WTC11 (cell line): ENCODE data around the gene ZBTB39. TPM values are rescaled to one million over a fixed set of nuclear protein-coding genes. Genes with fewer than 3 reads are reported as not detected.

Experiments
- ATAC-seq: fragments of 200-7000 bp; cut with Tn5 transposase; 2 replicates; pipeline ENCODE4 v1.10.0; 2021; ENCODE audit warnings: mild to moderate bottlenecking, moderate library complexity
- CTCF ChIA-PET: fragments of 300-600 bp; sonication (Branson Sonifier 250); formaldehyde crosslinking; loops from one replicate; lab custom pipeline; 2021; ENCODE audit warnings: antibody characterized with exemption; lab: Charles Lee
- POLR2A ChIA-PET: fragments of 350-600 bp; sonication (Branson Sonifier 250); formaldehyde crosslinking; loops from one replicate; lab custom pipeline; 2021; ENCODE audit warnings: antibody characterized with exemption; lab: Charles Lee
- DNase-seq: peaks from one replicate; pipeline ENCODE4 v3.0.0; 2021; ENCODE audit warnings: low spot score
- H3K27ac Mint-ChIP-seq: 2 replicates; pipeline ENCODE4 v1.8.0; 2021; ENCODE audit warnings: mixed read lengths
- H3K27me3 Mint-ChIP-seq: 2 replicates; pipeline ENCODE4 v1.8.0; 2021; ENCODE audit warnings: low read depth, mild to moderate bottlenecking, moderate library complexity, mixed read lengths
- H3K36me3 Mint-ChIP-seq: 2 replicates; pipeline ENCODE4 v1.8.0; 2021; ENCODE audit warnings: mixed read lengths
- H3K4me1 Mint-ChIP-seq: 2 replicates; pipeline ENCODE4 v1.8.0; 2022; ENCODE audit warnings: mixed read lengths
- H3K4me3 Mint-ChIP-seq: 2 replicates; pipeline ENCODE4 v1.8.0; 2021; ENCODE audit warnings: mild to moderate bottlenecking, moderate library complexity, mixed read lengths
- H3K9me3 Mint-ChIP-seq: 2 replicates; pipeline ENCODE4 v1.8.0; 2021; ENCODE audit warnings: mixed read lengths
- CTCF ChIP-seq: fragments of 200-600 bp; IDR thresholded peaks from 2 replicates; pipeline ENCODE4 v1.8.0; 2022; ENCODE audit warnings: antibody characterized with exemption
- ESRRA ChIP-seq: sonication (generic); formaldehyde crosslinking; IDR thresholded peaks from 2 replicates; pipeline ENCODE4 v1.8.1; 2022; ENCODE audit warnings: mild to moderate bottlenecking, missing genetic modification reagents, borderline replicate concordance
- GTF2I ChIP-seq: fragments of 250-450 bp; sonication (Bioruptor Pico); conservative IDR thresholded peaks from 2 replicates; pipeline ENCODE4 v1.4.0; 2021; ENCODE audit warnings: mild to moderate bottlenecking
- IRF1 ChIP-seq: sonication (generic); formaldehyde crosslinking; IDR thresholded peaks from 2 replicates; pipeline ENCODE4 v1.8.0; 2023; ENCODE audit warnings: missing genetic modification reagents
- KAT7 ChIP-seq: sonication (generic); formaldehyde crosslinking; IDR thresholded peaks from 2 replicates; pipeline ENCODE4 v1.8.1; 2023; ENCODE audit warnings: missing genetic modification reagents, mild to moderate bottlenecking, borderline replicate concordance
- MXD4 ChIP-seq: fragments of 250-450 bp; sonication (Bioruptor Pico); IDR thresholded peaks from 2 replicates; pipeline ENCODE4 v1.8.0; 2021; ENCODE audit warnings: mild to moderate bottlenecking, moderate library complexity, borderline replicate concordance
- MYBL2 ChIP-seq: sonication (generic); formaldehyde crosslinking; IDR thresholded peaks from 2 replicates; pipeline ENCODE4 v1.8.1; 2023; ENCODE audit warnings: mild to moderate bottlenecking, moderate library complexity, missing genetic modification reagents
- NFATC4 ChIP-seq: fragments of 250-450 bp; sonication (Bioruptor Pico); IDR thresholded peaks from 2 replicates; pipeline ENCODE4 v1.9.0; 2021; ENCODE audit warnings: mild to moderate bottlenecking
- RELA ChIP-seq: sonication (generic); formaldehyde crosslinking; IDR thresholded peaks from 2 replicates; pipeline ENCODE4 v1.8.1; 2022; ENCODE audit warnings: missing genetic modification reagents, mild to moderate bottlenecking, borderline replicate concordance
- SP1 ChIP-seq: sonication (generic); formaldehyde crosslinking; conservative IDR thresholded peaks from 2 replicates; pipeline ENCODE4 v1.8.1; 2022; ENCODE audit warnings: missing genetic modification reagents
- TEAD1 ChIP-seq: sonication (generic); formaldehyde crosslinking; IDR thresholded peaks from 2 replicates; pipeline ENCODE4 v1.8.0; 2022; ENCODE audit warnings: mild to moderate bottlenecking, missing genetic modification reagents
- USF1 ChIP-seq: sonication (generic); formaldehyde crosslinking; IDR thresholded peaks from 2 replicates; pipeline ENCODE4 v1.8.0; 2022; ENCODE audit warnings: mild to moderate bottlenecking, missing genetic modification reagents
- ZNF121 ChIP-seq: sonication (generic); formaldehyde crosslinking; IDR thresholded peaks from 2 replicates; pipeline ENCODE4 v1.8.0; 2023; ENCODE audit warnings: missing genetic modification reagents
- ZNF423 ChIP-seq: fragments of 250-450 bp; sonication (Bioruptor Pico); IDR thresholded peaks from 2 replicates; pipeline ENCODE4 v2.1.2; 2022; ENCODE audit warnings: mild to moderate bottlenecking, moderate library complexity
- ZNF512 ChIP-seq: sonication (generic); formaldehyde crosslinking; IDR thresholded peaks from 2 replicates; pipeline ENCODE4 v1.8.1; 2022; ENCODE audit warnings: missing genetic modification reagents, borderline replicate concordance
- ZNF671 ChIP-seq: fragments of 250-450 bp; sonication (Bioruptor Pico); IDR thresholded peaks from 2 replicates; pipeline ENCODE4 v1.8.0; 2021; ENCODE audit warnings: mild to moderate bottlenecking
- ZSCAN18 ChIP-seq: fragments of 250-450 bp; sonication (Bioruptor Pico); IDR thresholded peaks from 2 replicates; pipeline ENCODE4 v2.1.2; 2022; ENCODE audit warnings: mild to moderate bottlenecking, moderate library complexity
- total RNA-seq: library from RNA; stranded (reverse); gene quantifications from 3 replicates; pipeline ENCODE4 v1.2.3, GENCODE V29; 2021

Gene ZBTB39
- total RNA-seq, 1 experiment from 2014 or later = 20.2 TPM

- no peak overlapping the region for H3K27ac Mint-ChIP-seq
- no peak for ATAC-seq
- TF ChIP-seq TEAD1 (CRISPR knock-in tag) (no peak), MYBL2 (no peak), KAT7 (no peak), MXD4 (CRISPR knock-in tag) (no peak), ZNF121 (CRISPR knock-in tag) (no peak), GTF2I (no peak), USF1 (no peak), ZSCAN18 (no peak), IRF1 (CRISPR knock-in tag) (no peak), SP1 (CRISPR knock-in tag) (no peak), ESRRA (CRISPR knock-in tag) (no peak), ZNF671 (CRISPR knock-in tag) (no peak)
- POLR2A ChIA-PET = no interaction called here
- H3K9me3 Mint-ChIP-seq = no peaks in the 10 kb centered on the region
- no peak for DNase-seq
- H3K4me1 Mint-ChIP-seq = peaks cover 8% of the 10 kb centered on the region
- peaks cover 24% of the 10 kb centered on the region for H3K36me3 Mint-ChIP-seq
- CTCF ChIA-PET = interaction anchor here (1.4 to 3.0 kb wide), 3 partner anchors 10 to 240 kb away, joined by 4 to 20 read pairs (median 4); no protein-coding TSS in a partner anchor
- no peaks in the 10 kb centered on the region for H3K27me3 Mint-ChIP-seq
- no peak overlapping the region for H3K4me3 Mint-ChIP-seq
These were observed 8.0 kb downstream of the ZBTB39 start for GRCh38 chr12:56998316-56998715.

GRCh38 chr12:56996793-56997545 lies 9.4 kb downstream of the ZBTB39 start:
- H3K27ac Mint-ChIP-seq = no peak overlapping the region
- DNase-seq (no peak), ATAC-seq (no peak)
- ChIA-PET CTCF (interaction anchor here (0.5 to 3.0 kb wide), 6 partner anchors 9 to 316 kb away, joined by 3 to 20 read pairs (median 4); partner anchors contain the start of genes STAT6 and ZBTB39), POLR2A (interaction anchor here (0.6 kb wide), 1 partner anchor 21 kb away, joined by 5 read pairs; no protein-coding TSS in a partner anchor)
- peaks cover 8% of the 10 kb centered on the region for H3K4me1 Mint-ChIP-seq
- H3K36me3 Mint-ChIP-seq = peaks cover 12% of the 10 kb centered on the region
- no peaks in the 10 kb centered on the region for H3K27me3 Mint-ChIP-seq
- H3K4me3 Mint-ChIP-seq = no peak overlapping the region
- TF ChIP-seq ZNF512 (CRISPR knock-in tag) (no peak), RELA (CRISPR knock-in tag) (no peak), CTCF (no peak), ZNF423 (no peak), NFATC4 (CRISPR knock-in tag) (no peak)
- no peaks in the 10 kb centered on the region for H3K9me3 Mint-ChIP-seq
